GM12878 (cell line): ENCODE results near the gene UBXN10. TPM values are rescaled to one million over a fixed set of nuclear protein-coding genes. Genes with fewer than 3 reads are reported as not detected.

Experiments
- ATAC-seq: fragments of 200-7000 bp; cut with Tn5 transposase; 3 replicates; pipeline ENCODE4 v1.9.1; 2020; ENCODE audit warnings: mild to moderate bottlenecking, moderate library complexity
- BruUV-seq: library from RNA; stranded (reverse); fragments of 400-500 nt; replicated peaks from 2 replicates; lab custom pipeline; 2021; lab: Mats Ljungman, UMichigan
- CTCF ChIA-PET: fragments of 300-600 bp; sonication (Branson Sonifier 250); formaldehyde crosslinking; extraction: SDS; loops from one replicate; lab custom pipeline; 2021; ENCODE audit warnings: inconsistent platforms; lab: Yijun Ruan, JAX
- POLR2A ChIA-PET: fragments of 350-600 bp; formaldehyde crosslinking; extraction: SDS; loops from one replicate; lab custom pipeline; 2021; ENCODE audit warnings: inconsistent platforms; lab: Charles Lee
- RAD21 ChIA-PET: fragments of 300-600 bp; sonication (Branson Sonifier 250); formaldehyde crosslinking; loops from one replicate; lab custom pipeline; 2023; ENCODE audit warnings: antibody characterized with exemption; ENCODE audit not compliant: unreplicated experiment; lab: Charles Lee
- SMC1A ChIA-PET: fragments of 300-600 bp; sonication (Branson Sonifier 250); formaldehyde crosslinking; loops from one replicate; lab custom pipeline; 2023; ENCODE audit not compliant: unreplicated experiment, uncharacterized antibody; lab: Charles Lee
- DNase-seq: peaks from one replicate; pipeline ENCODE4 v3.0.0-alpha.2; 2011; ENCODE audit warnings: low read depth, low spot score
- FAIRE-seq: peaks from 3 replicates; lab custom pipeline; 2011; peaks lifted over from hg19 to GRCh38; lab: Jason Lieb, UNC
- H2AFZ ChIP-seq: 2 replicates; pipeline ENCODE4 v1.6.0; 2011; ENCODE audit warnings: low read depth, low read length, control low read depth; ENCODE audit not compliant: control insufficient read depth
- H3K27ac ChIP-seq: 2 replicates; pipeline ENCODE4 v1.5.1; 2011; ENCODE audit warnings: control low read depth; ENCODE audit not compliant: control insufficient read depth, insufficient read depth
- H3K27me3 ChIP-seq, 2 experiments: replicated peaks in 1 of 2; 2 replicates each; pipeline versions ENCODE4 v1.6.0 to v1.6.1; 2011; ENCODE audit warnings: low read length in 1 of 2; ENCODE audit not compliant: control insufficient read depth in 2 of 2, insufficient read depth in 2 of 2
- H3K36me3 ChIP-seq, 2 experiments: 2 replicates each; pipeline ENCODE4 v1.5.1; 2011; ENCODE audit warnings: low read length in 1 of 2; ENCODE audit not compliant: control insufficient read depth in 2 of 2, insufficient read depth in 2 of 2
- H3K4me1 ChIP-seq: 2 replicates; pipeline ENCODE4 v1.6.1; 2011; ENCODE audit warnings: mild to moderate bottlenecking, low read length, moderate library complexity, mixed read lengths; ENCODE audit not compliant: control insufficient read depth, insufficient read depth
- H3K4me2 ChIP-seq: 2 replicates; pipeline ENCODE4 v1.6.0; 2011; ENCODE audit warnings: control low read depth; ENCODE audit not compliant: control insufficient read depth, insufficient read depth
- H3K4me3 ChIP-seq: fragments of 200-600 bp; sonication (generic); 2 replicates; pipeline ENCODE4 v1.5.1; 2016
- H3K79me2 ChIP-seq: 2 replicates; pipeline ENCODE4 v1.6.0; 2011; ENCODE audit warnings: low read length; ENCODE audit not compliant: control insufficient read depth, insufficient read depth
- H3K9ac ChIP-seq: 2 replicates; pipeline ENCODE4 v1.8.0; 2011; ENCODE audit warnings: low read length, control low read depth, mixed read lengths; ENCODE audit not compliant: control insufficient read depth, insufficient read depth
- H3K9me3 ChIP-seq: replicated peaks from 3 replicates; pipeline ENCODE4 v1.5.1; 2011; ENCODE audit warnings: mild to moderate bottlenecking, low read length; ENCODE audit not compliant: control insufficient read depth, insufficient read depth
- H4K20me1 ChIP-seq: 2 replicates; pipeline ENCODE4 v1.6.0; 2011; ENCODE audit not compliant: control insufficient read depth, insufficient read depth
- CHD2 ChIP-seq: IDR thresholded peaks from 2 replicates; pipeline ENCODE4 v1.6.1; 2011; ENCODE audit warnings: low read depth, low read length, improper control_type of control experiment, borderline replicate concordance
- E2F4 ChIP-seq: IDR thresholded peaks from 2 replicates; pipeline ENCODE4 v1.6.1; 2012; ENCODE audit warnings: low read depth, low read length, improper control_type of control experiment
- EED ChIP-seq: sonication (generic); IDR thresholded peaks from 2 replicates; pipeline ENCODE4 v1.6.1; 2016; ENCODE audit warnings: antibody characterized with exemption, low read depth
- NKRF ChIP-seq: fragments of 450-650 bp; conservative IDR thresholded peaks from 2 replicates; pipeline ENCODE4 v1.6.1; 2017; ENCODE audit warnings: mild to moderate bottlenecking, moderate library complexity
- STAT3 ChIP-seq: IDR thresholded peaks from 2 replicates; pipeline ENCODE4 v1.6.1; 2011; ENCODE audit warnings: low read depth, low read length, improper control_type of control experiment
- ZNF24 ChIP-seq: fragments of 450-650 bp; IDR thresholded peaks from 2 replicates; pipeline ENCODE4 v1.6.1; 2017; ENCODE audit warnings: antibody characterized with exemption, mild to moderate bottlenecking
- WGBS: methylation state at CpG from one replicate; pipeline ENCODE4 v1.1.6; 2016; ENCODE audit warnings: low lambda C conversion rate; ENCODE audit not compliant: insufficient replicate concordance, insufficient coverage; ENCODE audit errors: missing lambda C conversion rate; 5-methylcytosine and 5-hydroxymethylcytosine counted together
- in situ Hi-C: fragments of 300-500 bp; cut with MboI; formaldehyde crosslinking; loops from 9 replicates; pipeline ENCODE4 v1.14.3; 2018; ENCODE audit warnings: mixed read lengths
- intact Hi-C: fragments of 100-400 bp; cut with micrococcal nuclease; formaldehyde crosslinking; loops from one replicate; pipeline ENCODE4 v1.14.2; 2022; ENCODE audit not compliant: unreplicated experiment
- polyA plus RNA-seq, 11 experiments: library from polyadenylated mRNA; depleted of rRNA in 4 of 11; unstranded in 6 of 11; stranded (reverse) in 5 of 11; fragments of >200 nt; fragmentation: Nextera tagmentation in 4 of 11; fragmentation: Illumina TruSeq in 1 of 11; extraction: Ambion mirVana in 4 of 11; extraction: Trizol in 1 of 11; gene quantifications; 1 replicate in 1 of 11; 2 replicates in 10 of 11; pipeline versions ENCODE4 v1.2.1 to v1.2.3, GENCODE V29; 2011 to 2016; ENCODE audit warnings: inconsistent platforms in 2 of 11, missing spikeins in 2 of 11, low read depth in 1 of 11
- total RNA-seq, 4 experiments: library from RNA; depleted of rRNA in 3 of 4; stranded (reverse); fragments of >200 nt in 3 of 4; fragmentation: Illumina TruSeq in 1 of 4; extraction: Trizol in 1 of 4; gene quantifications; 2 replicates each; pipeline versions ENCODE4 v1.2.1 to v1.2.3, GENCODE V29; 2013 to 2021
- TF ChIP-seq, protein P1 (sequence below): IDR thresholded peaks from 2 replicates; pipeline ENCODE4 v1.6.1; 2011; ENCODE audit warnings: borderline replicate concordance, low read depth, mild to moderate bottlenecking, moderate library complexity, mixed read lengths, low read length; ENCODE audit not compliant: insufficient read depth; ENCODE audit errors: extremely low read length
- TF ChIP-seq, protein P2 (sequence below): IDR thresholded peaks from 2 replicates; pipeline ENCODE4 v1.6.1; 2012; ENCODE audit warnings: low read depth, low read length, improper control_type of control experiment
- TF ChIP-seq, protein P3 (sequence below): fragments of 450-650 bp; IDR thresholded peaks from 2 replicates; pipeline ENCODE4 v1.6.1; 2018; ENCODE audit warnings: borderline replicate concordance, mild to moderate bottlenecking; ENCODE audit not compliant: partially characterized antibody

UBXN10 gene
- total and polyA plus RNA-seq, 10 of the 15 experiments (the other 5 are each of a cell fraction or from before 2014, with no cell fraction given), result 0.03 to 0.15 (median 0.06) TPM; not detected in 7

GRCh38 chr1:20223106-20223505 is 37.2 kb downstream of the UBXN10 start:
- BruUV-seq, result no TSS peak
- Histone ChIP-seq H3K9me3 (no peaks in the 10 kb centered on the region), H3K4me2 (no peak overlapping the region), H3K9ac (no peak overlapping the region), H3K27ac (no peak overlapping the region), H3K4me3 (no peak overlapping the region), H3K36me3 (no peaks in the 10 kb centered on the region), H4K20me1 (no peaks in the 10 kb centered on the region), H3K27me3 (peaks cover 1 to 3% of the 10 kb centered on the region in 2 experiments; a peak in 3 of 4 replicates), H3K4me1 (no peaks in the 10 kb centered on the region), H3K79me2 (no peaks in the 10 kb centered on the region), H2AFZ (no peak overlapping the region)
- ChIA-PET SMC1A (no interaction called here), RAD21 (no interaction called here), CTCF (no interaction called here), POLR2A (no interaction called here)
- 92% methylated on average over 2 of the region's 2 CpGs for WGBS
- TF ChIP-seq CHD2 (no peak), ZNF24 (no peak), EED (no peak), E2F4 (no peak), STAT3 (no peak), NKRF (no peak)
- TF ChIP-seq, protein P1, sequence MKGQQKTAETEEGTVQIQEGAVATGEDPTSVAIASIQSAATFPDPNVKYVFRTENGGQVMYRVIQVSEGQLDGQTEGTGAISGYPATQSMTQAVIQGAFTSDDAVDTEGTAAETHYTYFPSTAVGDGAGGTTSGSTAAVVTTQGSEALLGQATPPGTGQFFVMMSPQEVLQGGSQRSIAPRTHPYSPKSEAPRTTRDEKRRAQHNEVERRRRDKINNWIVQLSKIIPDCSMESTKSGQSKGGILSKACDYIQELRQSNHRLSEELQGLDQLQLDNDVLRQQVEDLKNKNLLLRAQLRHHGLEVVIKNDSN, result no peak
- TF ChIP-seq, protein P2, sequence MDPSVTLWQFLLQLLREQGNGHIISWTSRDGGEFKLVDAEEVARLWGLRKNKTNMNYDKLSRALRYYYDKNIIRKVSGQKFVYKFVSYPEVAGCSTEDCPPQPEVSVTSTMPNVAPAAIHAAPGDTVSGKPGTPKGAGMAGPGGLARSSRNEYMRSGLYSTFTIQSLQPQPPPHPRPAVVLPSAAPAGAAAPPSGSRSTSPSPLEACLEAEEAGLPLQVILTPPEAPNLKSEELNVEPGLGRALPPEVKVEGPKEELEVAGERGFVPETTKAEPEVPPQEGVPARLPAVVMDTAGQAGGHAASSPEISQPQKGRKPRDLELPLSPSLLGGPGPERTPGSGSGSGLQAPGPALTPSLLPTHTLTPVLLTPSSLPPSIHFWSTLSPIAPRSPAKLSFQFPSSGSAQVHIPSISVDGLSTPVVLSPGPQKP, result no peak
- TF ChIP-seq, protein P3, sequence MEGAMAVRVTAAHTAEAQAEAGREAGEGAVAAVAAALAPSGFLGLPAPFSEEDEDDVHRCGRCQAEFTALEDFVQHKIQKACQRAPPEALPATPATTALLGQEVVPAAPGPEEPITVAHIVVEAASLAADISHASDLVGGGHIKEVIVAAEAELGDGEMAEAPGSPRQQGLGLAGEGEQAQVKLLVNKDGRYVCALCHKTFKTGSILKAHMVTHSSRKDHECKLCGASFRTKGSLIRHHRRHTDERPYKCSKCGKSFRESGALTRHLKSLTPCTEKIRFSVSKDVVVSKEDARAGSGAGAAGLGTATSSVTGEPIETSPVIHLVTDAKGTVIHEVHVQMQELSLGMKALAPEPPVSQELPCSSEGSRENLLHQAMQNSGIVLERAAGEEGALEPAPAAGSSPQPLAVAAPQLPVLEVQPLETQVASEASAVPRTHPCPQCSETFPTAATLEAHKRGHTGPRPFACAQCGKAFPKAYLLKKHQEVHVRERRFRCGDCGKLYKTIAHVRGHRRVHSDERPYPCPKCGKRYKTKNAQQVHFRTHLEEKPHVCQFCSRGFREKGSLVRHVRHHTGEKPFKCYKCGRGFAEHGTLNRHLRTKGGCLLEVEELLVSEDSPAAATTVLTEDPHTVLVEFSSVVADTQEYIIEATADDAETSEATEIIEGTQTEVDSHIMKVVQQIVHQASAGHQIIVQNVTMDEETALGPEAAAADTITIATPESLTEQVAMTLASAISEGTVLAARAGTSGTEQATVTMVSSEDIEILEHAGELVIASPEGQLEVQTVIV, result no peak
- intact Hi-C loops, result no loop called here
- ATAC-seq, result no peak
- FAIRE-seq, result no peak
- in situ Hi-C loops, result no loop called here
- no peak for DNase-seq
